Measurements from ENCODE around the gene DDX27.
A peak's percentile ranks its signal among the peaks of the same experiment; 100 is the strongest.

DNA sequence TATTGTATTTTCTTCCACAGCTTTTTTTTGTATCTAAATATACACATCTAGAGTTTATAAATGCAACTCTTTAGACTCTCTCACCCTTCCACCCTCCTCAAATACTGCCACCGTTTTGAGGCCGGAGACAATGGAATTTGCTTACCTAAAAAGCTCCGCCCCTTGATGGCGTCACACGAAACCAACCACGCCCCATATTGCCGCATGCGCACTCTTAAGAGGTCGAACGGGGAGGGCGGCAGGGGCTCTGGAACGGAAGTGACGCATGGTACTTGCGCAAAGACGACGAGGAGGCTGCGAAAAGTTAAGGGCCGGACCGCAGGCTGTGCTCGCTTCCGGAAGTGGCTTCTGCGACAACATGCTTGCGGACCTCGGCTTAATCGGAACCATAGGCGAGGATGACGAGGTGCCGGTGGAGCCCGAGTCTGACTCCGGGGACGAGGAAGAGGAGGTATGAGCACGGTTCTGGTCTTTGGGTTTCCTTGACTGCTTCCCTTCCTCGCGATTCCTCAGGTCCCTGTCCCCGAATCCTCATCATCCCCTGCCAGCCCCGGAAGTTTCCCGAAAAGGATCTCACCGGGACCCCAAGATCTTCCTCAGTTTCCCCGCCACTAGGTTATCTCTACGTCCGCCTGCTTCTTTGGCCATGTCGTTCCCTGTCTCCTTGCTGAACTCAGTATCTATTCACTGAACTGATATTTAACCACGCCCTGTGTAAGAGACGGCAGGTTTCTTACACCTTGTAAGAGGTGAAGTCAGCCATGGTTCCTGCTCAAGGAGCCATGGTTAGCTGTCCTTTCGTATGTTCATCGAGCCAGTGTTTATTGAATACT lies at the start of gene DDX27:
- TF ChIP-seq, protein P1, sequence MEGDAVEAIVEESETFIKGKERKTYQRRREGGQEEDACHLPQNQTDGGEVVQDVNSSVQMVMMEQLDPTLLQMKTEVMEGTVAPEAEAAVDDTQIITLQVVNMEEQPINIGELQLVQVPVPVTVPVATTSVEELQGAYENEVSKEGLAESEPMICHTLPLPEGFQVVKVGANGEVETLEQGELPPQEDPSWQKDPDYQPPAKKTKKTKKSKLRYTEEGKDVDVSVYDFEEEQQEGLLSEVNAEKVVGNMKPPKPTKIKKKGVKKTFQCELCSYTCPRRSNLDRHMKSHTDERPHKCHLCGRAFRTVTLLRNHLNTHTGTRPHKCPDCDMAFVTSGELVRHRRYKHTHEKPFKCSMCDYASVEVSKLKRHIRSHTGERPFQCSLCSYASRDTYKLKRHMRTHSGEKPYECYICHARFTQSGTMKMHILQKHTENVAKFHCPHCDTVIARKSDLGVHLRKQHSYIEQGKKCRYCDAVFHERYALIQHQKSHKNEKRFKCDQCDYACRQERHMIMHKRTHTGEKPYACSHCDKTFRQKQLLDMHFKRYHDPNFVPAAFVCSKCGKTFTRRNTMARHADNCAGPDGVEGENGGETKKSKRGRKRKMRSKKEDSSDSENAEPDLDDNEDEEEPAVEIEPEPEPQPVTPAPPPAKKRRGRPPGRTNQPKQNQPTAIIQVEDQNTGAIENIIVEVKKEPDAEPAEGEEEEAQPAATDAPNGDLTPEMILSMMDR (IDR thresholded peaks at IDR 0.05), result peak in 3 of 6 experiments; percentile 9 to 43 (median 11)
- TF ChIP-seq POLR2A (IDR thresholded peaks at IDR 0.05), result peak in 3 of 4 donors; percentile 85 to 90 (median 86)

All from esophagus squamous epithelium (tissue), 4 donors.